Stimulated activated naive CD8-positive, alpha-beta T cell treated with anti-CD3 and anti-CD28 coated beads, Interleukin-15, amount 100 ng/mL, for 72 hours (primary cell): ENCODE results near the gene APP.
"Not testable (repeated sequence)": the region's sequence is repeated elsewhere in the genome, so short reads cannot be mapped to it uniquely, and the experiment has no call there.

Experiments
- ATAC-seq: fragments of 150-1000 bp; cut with Tn5 transposase; 2 replicates; pipeline ENCODE4 v1.10.0; 2021; ENCODE audit warnings: mild to moderate bottlenecking, moderate library complexity
- DNase-seq, 2 donors: peaks; one replicate each; pipeline ENCODE4 v3.0.0; 2021 to 2022
- H3K27ac Mint-ChIP-seq, 2 donors: one replicate each; pipeline ENCODE4 v1.8.0; 2022; ENCODE audit warnings: mild to moderate bottlenecking in 2 of 2, mixed read lengths in 2 of 2, moderate library complexity in 2 of 2
- H3K27me3 Mint-ChIP-seq: one replicate; pipeline ENCODE4 v1.8.0; 2022; ENCODE audit warnings: mixed read lengths
- H3K4me1 Mint-ChIP-seq: one replicate; pipeline ENCODE4 v1.8.0; 2022; ENCODE audit warnings: mild to moderate bottlenecking, mixed read lengths
- H3K4me3 Mint-ChIP-seq, 2 donors: one replicate each; pipeline ENCODE4 v1.8.0; 2022; ENCODE audit warnings: mild to moderate bottlenecking in 2 of 2, mixed read lengths in 2 of 2, moderate library complexity in 1 of 2
- H3K9me3 Mint-ChIP-seq, 2 donors: one replicate each; pipeline ENCODE4 v1.8.0; 2022; ENCODE audit warnings: mixed read lengths in 2 of 2

The APP gene

DNA sequence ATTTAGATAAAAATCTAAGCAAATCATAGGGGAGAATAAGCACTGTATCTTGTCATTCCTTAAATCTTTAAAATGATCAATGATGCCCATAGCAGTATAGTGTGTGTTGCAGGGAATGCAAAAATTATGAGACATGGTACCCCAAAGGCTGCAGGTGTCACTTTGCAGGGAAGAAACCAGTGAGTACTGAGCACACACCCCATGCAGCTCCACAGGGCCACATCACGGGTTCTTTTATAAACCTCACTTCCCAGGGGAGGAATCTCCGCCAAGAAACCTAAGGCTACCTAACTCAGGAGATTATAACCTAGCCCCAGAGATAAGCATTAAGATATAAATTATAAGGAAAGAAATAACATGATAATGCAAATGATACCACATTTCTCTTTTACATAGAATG lies 115.6 kb downstream of the APP start:
- no peaks in the 10 kb centered on the region for H3K27me3 Mint-ChIP-seq
- no peak for ATAC-seq

DNA sequence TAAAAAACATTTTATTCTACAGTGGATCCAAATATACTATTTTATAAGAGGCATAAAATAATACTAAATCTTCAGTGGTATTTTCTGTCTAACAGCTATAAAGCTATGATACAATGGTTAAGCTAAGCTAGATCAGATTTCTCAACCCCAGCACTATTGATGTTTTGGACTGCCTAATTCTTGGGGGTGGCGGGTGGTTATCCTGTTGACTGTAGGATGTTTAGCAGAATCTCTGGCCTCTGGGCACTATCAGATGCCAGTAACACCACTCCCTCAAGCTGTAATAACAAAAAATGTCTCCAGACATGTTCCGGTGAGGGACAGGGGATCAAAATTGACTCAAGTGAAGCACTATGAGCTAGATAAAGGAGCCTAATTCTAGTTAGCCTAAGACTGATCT lies 118.5 kb downstream of the APP start:
- H3K27ac Mint-ChIP-seq: no peak overlapping the region
- no peaks in the 10 kb centered on the region for H3K27me3 Mint-ChIP-seq
- H3K9me3 Mint-ChIP-seq: no peaks in the 10 kb centered on the region

More for the DNA sequence above, 115.6 kb downstream of the APP start:
- no peak overlapping the region for H3K27ac Mint-ChIP-seq
- DNase-seq: no peak
- H3K9me3 Mint-ChIP-seq: no peaks in the 10 kb centered on the region
- no peaks in the 10 kb centered on the region for H3K4me1 Mint-ChIP-seq
- H3K4me3 Mint-ChIP-seq: no peak overlapping the region

DNA sequence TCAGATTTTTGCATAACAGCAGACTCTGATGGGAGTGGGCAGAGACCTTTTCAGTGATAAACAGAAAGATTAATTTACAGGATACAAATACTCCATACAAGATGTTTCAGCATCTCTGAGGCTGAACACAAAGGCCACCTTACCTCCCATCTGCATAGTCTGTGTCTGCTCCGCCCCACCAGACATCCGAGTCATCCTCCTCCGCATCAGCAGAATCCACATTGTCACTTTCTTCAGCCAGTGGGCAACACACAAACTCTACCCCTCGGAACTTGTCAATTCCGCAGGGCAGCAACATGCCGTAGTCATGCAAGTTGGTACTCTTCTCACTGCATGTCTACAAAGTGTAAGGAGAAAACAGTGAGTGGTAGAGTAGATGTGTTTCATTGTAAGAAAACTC lies 119.7 kb downstream of the APP start:
- Mint-ChIP-seq H3K4me3 (no peak overlapping the region), H3K4me1 (no peaks in the 10 kb centered on the region), H3K27me3 (no peaks in the 10 kb centered on the region), H3K9me3 (no peaks in the 10 kb centered on the region), H3K27ac (no peak overlapping the region)
- ATAC-seq (no peak), DNase-seq (no peak)

More for the DNA sequence above, 118.5 kb downstream of the APP start:
- ATAC-seq (no peak), DNase-seq (no peak)
- Mint-ChIP-seq H3K4me3 (no peak overlapping the region), H3K4me1 (no peaks in the 10 kb centered on the region)

DNA sequence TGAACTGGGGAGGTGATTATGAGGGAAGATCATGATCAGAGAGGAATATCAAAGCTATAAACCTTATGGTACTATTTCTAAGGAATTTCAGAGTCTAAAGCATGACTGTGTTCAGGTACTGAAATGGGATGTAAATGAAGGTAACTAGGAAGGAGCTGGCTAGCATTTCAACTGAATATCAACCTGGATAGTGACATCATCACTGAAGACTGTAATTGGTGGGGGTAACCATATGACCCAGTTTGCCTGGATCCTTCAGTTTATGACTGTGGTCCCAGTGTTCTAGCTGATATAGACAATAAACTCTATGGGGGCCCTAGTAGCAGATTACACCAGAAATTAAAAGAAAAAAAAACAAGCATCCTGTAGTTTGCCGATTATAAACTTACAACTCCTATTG lies 120.8 kb downstream of the APP start:
- Mint-ChIP-seq H3K9me3 (no peaks in the 10 kb centered on the region), H3K4me3 (no peak overlapping the region), H3K4me1 (no peaks in the 10 kb centered on the region), H3K27ac (no peak overlapping the region), H3K27me3 (no peaks in the 10 kb centered on the region)
- ATAC-seq: no peak
- no peak for DNase-seq

DNA sequence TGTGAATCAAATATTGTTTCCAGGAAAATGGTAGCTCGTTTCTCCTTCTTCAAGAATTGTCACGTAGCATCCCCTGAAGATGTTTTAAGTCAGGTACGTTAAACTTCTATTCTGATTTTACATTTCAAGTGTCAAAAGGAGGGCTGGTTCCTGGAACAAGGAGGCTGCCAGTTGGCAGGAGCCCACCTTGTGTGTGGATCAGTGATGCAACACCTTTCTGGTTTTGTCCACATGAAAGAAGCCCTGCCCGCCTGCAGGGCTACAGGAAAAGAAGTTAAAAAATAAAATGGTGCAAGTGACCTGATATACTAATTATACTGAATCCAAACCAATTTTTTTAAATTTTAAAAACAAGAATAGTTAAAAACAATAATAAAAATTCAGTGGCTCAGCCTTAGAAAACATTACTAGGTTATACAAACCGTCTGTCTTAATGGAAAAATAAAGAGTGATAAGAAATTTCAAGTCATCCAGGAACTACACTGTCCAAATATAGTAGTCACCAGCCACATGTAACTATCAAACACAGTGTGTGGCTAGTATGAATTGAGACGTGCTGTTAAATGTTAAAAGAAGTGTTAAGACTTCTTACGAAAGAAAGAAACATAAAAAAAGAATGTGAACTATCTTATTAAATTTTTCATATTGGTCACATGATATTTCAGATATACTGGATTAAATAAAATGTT lies 123.1 kb downstream of the APP start:
- Mint-ChIP-seq H3K27ac (no peak overlapping the region), H3K4me3 (no peak overlapping the region), H3K9me3 (no peaks in the 10 kb centered on the region), H3K4me1 (no peaks in the 10 kb centered on the region), H3K27me3 (no peaks in the 10 kb centered on the region)
- no peak for DNase-seq
- no peak for ATAC-seq

DNA sequence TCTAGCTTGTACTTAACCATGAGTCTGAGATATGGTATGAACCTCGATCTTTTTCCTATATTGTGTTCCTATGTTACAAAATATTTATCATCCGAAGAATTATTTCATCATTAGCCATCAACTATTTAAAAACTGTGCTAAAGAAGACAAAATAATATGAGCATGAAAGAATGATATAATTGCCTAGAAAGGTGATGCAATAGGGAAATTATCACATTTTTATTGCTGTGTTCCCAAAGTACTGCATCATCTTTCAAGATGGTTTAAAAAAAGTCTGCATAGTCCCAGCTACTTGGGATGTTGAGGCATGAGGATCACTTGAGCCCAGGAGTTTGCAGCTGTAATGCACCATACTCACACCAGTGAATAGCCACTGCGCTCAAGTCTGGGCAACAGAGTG lies 126.7 kb downstream of the APP start:
- no peak overlapping the region for H3K4me3 Mint-ChIP-seq
- H3K27ac Mint-ChIP-seq: peak overlapping the region in 1 of 2 donors; percentile 8
- ATAC-seq: no peak

DNA sequence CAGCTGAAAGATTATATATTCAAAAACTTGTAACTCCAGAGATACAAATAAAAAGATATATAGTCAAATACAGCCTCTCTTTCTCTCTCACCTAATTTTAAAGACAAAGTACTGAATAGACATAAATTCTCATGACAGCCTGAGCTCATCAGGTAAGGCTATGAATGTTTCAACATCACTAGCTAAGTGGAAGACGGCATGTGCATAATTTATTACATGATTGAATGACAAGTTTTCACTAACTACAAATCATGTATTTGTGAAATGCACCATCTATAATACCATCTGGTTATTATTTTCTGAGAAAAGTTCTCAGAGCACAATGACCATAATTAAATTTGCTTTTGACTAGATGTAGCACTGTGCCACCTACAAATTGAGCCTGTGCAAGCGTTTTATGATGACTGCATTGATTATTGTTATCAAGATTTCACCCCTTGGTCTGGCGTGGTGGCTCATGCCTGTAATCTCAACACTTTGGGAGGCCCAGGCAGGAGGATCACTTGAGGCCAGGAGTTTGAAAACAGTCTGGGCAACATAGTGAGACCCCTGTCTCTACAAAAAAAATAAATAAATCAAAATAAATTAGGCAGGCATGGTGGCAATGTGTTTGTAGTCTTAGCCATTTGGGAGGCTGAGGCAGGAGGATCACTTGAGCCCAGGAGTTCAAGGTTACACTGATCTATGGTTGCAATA lies 128.2 kb downstream of the APP start:
- DNase-seq (no peak), ATAC-seq (no peak)
- Mint-ChIP-seq H3K27ac (no peak overlapping the region), H3K9me3 (no peaks in the 10 kb centered on the region), H3K4me1 (no peaks in the 10 kb centered on the region), H3K4me3 (no peak overlapping the region), H3K27me3 (no peaks in the 10 kb centered on the region)

More for the DNA sequence above, 126.7 kb downstream of the APP start:
- Mint-ChIP-seq H3K4me1 (no peaks in the 10 kb centered on the region), H3K27me3 (no peaks in the 10 kb centered on the region), H3K9me3 (no peaks in the 10 kb centered on the region)
- no peak for DNase-seq

DNA sequence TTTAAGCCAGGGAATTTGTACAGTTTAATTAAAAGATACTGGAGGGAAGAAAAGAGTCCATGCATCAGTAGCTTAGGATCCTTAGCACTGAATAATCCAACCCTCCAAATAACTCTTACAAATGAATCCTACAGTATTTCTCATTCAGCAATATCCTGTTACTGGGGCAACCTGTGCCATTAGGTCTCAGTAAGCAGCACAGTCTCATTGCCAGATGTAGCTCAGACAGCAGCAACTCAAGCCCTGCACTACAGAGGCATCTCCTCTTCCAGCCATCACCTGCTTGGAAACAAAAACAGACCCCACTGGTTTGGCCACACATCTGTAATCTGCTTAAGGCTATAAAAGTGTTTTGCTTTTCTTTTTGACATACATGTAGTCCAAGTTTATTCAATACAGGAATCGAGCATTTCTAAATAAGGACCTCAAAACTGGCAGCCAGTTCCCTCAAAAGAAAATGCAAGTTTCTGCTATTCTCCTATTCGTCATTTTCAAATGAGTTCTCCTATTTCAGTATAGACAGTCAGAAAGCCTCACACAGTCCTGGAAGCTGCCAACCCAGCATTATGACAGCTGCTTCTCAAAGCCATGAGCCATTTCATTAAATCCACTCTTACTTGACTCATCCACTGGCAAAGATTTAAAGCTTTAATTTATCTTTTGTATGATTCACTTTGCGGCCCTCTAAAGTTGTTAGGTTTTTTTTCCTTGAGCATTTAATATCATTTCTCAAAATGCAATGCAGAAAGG lies 129.0 kb downstream of the APP start:
- H3K4me1 Mint-ChIP-seq: peaks cover 2% of the 10 kb centered on the region
- DNase-seq (no peak), ATAC-seq (no peak)
- no peaks in the 10 kb centered on the region for H3K9me3 Mint-ChIP-seq
- H3K27me3 Mint-ChIP-seq: no peaks in the 10 kb centered on the region
- H3K4me3 Mint-ChIP-seq: no peak overlapping the region
- H3K27ac Mint-ChIP-seq: no peak overlapping the region

DNA sequence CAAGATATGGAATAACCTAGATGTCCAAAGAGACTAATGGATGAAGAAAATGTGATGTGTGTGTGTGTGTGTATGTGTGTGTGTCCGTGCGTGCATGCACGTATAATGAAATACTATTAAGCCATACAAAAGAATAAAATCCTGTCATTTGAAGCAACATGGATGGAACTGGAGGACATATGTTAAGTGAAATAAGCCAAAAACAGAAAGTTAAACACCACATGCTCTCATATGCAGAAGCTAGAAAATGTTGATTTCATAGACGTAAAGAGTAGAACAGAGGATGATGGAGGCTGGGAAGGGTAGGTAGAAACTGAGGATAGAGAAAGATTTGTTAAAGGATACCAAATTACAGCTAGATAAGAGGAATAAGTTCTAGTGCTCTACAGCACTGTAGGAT lies 133.7 kb downstream of the APP start:
- no peaks in the 10 kb centered on the region for H3K27me3 Mint-ChIP-seq
- no peak overlapping the region for H3K4me3 Mint-ChIP-seq
- DNase-seq (no peak), ATAC-seq (no peak)
- no peak overlapping the region for H3K27ac Mint-ChIP-seq
- H3K9me3 Mint-ChIP-seq: no peaks in the 10 kb centered on the region
- H3K4me1 Mint-ChIP-seq: peaks cover 12% of the 10 kb centered on the region

DNA sequence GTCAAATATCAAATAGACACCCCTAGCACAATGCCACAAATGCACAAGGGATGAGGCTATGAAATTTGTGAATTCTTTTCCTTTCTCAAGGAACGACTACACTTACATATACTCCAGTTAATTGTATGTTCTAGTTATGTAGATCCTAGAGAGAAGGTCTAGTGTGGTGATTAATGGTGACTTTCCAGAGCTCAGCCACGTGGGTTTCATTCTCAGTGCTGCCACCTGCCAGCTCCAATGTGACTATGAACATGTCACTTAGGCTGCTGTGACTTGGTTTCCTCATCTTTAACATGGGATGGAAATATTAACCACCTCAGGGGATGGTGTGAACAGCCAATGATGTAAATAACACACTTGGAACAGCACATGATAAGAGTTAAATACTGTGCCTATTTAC lies 138.3 kb downstream of the APP start:
- no peaks in the 10 kb centered on the region for H3K9me3 Mint-ChIP-seq
- no peak overlapping the region for H3K4me3 Mint-ChIP-seq
- H3K27me3 Mint-ChIP-seq: no peaks in the 10 kb centered on the region
- DNase-seq (no peak), ATAC-seq (no peak)
- peaks cover 12% of the 10 kb centered on the region for H3K4me1 Mint-ChIP-seq
- peak overlapping the region in 1 of 2 donors; percentile 7 for H3K27ac Mint-ChIP-seq

DNA sequence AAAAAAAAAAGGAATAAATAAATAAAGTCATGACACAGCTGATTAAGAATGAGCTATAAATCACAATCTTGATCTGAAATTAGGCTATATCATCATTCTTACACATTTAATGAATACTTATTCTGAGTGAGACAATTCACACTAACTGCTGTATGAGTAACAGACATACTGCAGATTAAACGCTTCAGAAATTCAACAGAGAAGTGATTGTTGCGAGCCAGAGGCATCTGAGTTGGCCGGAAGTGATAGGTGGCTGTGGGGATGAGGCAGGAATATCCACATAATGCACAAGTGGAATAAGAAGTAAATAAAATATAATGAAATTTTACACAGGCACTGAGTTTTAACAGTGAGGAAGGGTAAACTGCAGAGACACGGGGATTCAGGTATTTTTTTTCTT lies 142.4 kb downstream of the APP start:
- H3K27ac Mint-ChIP-seq: no peak overlapping the region
- H3K27me3 Mint-ChIP-seq: no peaks in the 10 kb centered on the region
- no peak for ATAC-seq
- no peak overlapping the region for H3K4me3 Mint-ChIP-seq
- no peaks in the 10 kb centered on the region for H3K4me1 Mint-ChIP-seq
- no peaks in the 10 kb centered on the region for H3K9me3 Mint-ChIP-seq
- no peak for DNase-seq

DNA sequence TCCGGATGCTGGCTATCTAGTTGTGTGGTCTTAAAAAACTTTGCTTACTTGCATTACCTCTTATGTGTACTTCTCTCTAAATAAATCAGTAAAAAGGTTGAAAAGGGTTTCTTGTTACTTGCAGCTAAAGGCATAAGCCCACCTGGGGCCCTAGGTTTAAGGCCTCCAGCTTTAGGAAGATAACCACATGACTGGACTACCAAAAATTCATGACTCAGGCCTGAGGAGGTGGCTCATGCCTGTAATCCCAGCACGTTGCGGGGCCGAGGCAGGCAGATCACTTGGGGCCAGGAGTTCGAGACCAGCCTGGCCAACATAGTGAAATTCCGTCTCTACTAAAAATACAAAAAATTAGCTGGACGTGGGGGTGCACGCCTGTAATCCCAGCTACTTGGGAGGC lies 142.9 kb downstream of the APP start:
- Mint-ChIP-seq H3K4me1 (no peaks in the 10 kb centered on the region), H3K4me3 (no peak overlapping the region), H3K9me3 (no peaks in the 10 kb centered on the region), H3K27me3 (no peaks in the 10 kb centered on the region), H3K27ac (no peak overlapping the region)
- DNase-seq (no peak), ATAC-seq (no peak)

DNA sequence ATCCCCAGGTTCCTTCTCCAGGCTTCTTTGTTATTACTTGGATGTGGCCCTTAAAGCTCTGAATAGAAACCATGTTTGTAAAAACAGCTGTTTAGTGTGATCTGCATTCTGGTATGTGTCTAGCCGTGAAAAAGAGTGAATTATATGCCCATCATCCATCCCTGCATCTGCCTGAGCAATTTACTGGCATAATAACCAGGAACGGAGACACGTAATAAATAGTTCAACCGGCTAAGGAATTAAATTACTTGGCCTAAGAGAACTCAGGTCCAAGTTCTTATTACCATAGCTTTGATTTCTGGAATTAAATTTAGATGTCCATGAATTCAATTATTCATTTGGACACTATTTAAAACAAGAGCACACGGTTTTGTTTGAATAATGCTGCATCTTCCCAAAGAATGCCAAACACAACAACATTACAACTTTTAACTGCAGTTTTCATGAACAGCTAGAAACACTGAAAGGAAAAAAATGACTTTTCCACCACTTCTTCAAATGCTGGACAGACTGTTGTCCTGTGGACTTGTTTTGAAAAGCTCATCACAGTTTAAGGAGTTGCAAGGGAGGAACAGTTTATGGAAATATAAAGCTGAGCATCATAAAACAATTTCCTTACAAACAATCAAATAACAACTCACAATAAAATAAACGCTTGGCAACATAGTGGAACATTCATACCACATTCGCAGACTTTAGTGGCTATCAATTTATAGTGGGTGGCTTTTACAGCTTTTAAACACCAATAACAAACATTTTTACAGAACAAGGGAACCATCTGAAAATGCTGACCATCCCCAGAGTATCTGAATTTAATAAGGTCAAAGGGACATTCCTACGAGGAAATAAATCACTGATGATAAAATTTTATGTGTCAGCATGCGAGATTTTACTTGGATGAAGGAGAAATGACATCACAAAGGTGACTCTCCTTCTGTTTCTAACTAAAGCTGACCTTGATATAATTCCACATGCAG lies 144.7 kb downstream of the APP start:
- Mint-ChIP-seq H3K4me1 (no peaks in the 10 kb centered on the region), H3K27ac (no peak overlapping the region), H3K27me3 (no peaks in the 10 kb centered on the region), H3K4me3 (no peak overlapping the region), H3K9me3 (no peaks in the 10 kb centered on the region)
- DNase-seq: no peak
- no peak for ATAC-seq

DNA sequence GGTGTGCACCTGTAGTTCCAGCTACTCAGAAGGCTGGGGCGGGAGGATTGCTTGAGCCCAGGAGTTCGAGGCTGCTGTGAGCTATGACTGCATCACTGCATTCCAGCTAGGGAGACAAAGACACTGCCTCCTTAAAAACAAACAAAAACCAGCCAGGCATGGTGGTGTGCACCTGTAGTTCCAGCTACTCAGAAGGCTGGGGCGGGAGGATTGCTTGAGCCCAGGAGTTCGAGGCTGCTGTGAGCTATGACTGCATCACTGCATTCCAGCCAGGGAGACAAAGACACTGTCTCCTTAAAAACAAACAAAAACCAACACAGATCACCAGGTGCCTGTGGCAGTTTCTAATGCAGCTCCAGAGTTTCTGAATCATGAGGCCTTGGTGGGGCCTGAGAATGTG lies 147.2 kb downstream of the APP start:
- DNase-seq, H3K4me3 Mint-ChIP-seq, H3K27ac Mint-ChIP-seq, H3K9me3 Mint-ChIP-seq, H3K4me1 Mint-ChIP-seq, H3K27me3 Mint-ChIP-seq, ATAC-seq: not testable (repeated sequence)

DNA sequence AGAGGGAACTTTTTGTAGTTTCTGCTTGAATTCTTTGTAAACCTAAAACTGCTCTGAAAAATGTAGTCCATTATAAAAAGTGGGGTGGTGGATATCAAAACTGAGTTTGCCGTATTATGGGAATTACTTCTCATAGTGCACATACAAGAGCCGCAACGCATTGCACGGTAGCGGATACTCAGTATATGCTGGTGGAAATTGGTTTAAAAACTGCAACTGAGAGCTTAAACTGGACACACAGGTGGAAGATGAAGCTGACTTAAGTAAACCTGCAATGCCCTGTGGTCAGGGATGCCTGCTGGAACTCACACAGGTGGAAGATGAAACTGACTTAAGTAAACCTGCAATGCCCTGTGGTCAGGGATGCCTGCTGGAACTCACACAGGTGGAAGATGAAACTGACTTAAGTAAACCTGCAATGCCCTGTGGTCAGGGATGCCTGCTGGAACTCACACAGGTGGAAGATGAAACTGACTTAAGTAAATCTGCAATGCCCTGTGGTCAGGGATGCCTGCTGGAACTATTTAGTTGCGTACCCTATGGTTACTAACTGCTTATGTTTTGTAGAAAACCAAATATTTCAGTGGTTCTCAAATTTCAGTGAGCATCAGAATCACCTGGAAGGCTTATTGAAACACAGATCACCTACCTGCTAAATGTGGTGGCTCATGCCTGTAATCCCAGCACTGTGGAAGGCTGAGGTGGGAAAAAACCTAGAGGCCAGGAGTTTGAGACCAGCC lies 147.8 kb downstream of the APP start:
- not testable (repeated sequence) for H3K27ac Mint-ChIP-seq, H3K4me3 Mint-ChIP-seq, ATAC-seq, H3K9me3 Mint-ChIP-seq, H3K27me3 Mint-ChIP-seq, H3K4me1 Mint-ChIP-seq, DNase-seq
